ENCODE results near the gene UBE2D1. TPM values are rescaled to one million over a fixed set of nuclear protein-coding genes. Genes with fewer than 3 reads are reported as not detected.
A peak's percentile ranks its signal among the peaks of the same experiment; 100 is the strongest.

The UBE2D1 gene
- total RNA-seq: 10 to 100 TPM in 1 of 2 donors, 1 to 10 TPM in 1; 6.8 to 17.4 TPM

- TF ChIP-seq CTCF (IDR thresholded peaks at IDR 0.05): peak; percentile 27
- H3K36me3 ChIP-seq: no peaks in the 10 kb centered on the region
- no peaks in the 10 kb centered on the region for H3K9me3 ChIP-seq
- peak; percentile 53 for DNase-seq (ENCODE audit: low spot score)
- H3K27ac ChIP-seq: peak within 1 kb of the TSS; percentile 75 to 89
- peak; percentile 85 for ATAC-seq (ENCODE audit: insufficient number of reproducible peaks, low FRiP score, low read depth)
- no peaks in the 10 kb centered on the region for H3K27me3 ChIP-seq (replicated peaks; ENCODE audit: insufficient read depth)
- peaks cover 8 to 18% of the 10 kb centered on the region in 2 donors for H3K4me1 ChIP-seq (ENCODE audit: control insufficient read depth in 1 of 2, low read depth in 2 of 2)
- H3K4me3 ChIP-seq: peak within 1 kb of the TSS; percentile 96
Measured at GRCh38 chr10:58334817-58335305, at the start of gene UBE2D1. UBE2D1 (plus strand) TSS chr10:58335006; CDS start chr10:58335202, 196 bp downstream.

- H3K27ac ChIP-seq: no peak overlapping the region
- peak; percentile 76 for TF ChIP-seq CTCF (IDR thresholded peaks at IDR 0.05)
- ATAC-seq (ENCODE audit: insufficient number of reproducible peaks, low FRiP score, low read depth) (no peak), DNase-seq (ENCODE audit: low spot score) (no peak)
- H3K27me3 ChIP-seq (replicated peaks; ENCODE audit: insufficient read depth): no peaks in the 10 kb centered on the region
- no peaks in the 10 kb centered on the region for H3K4me1 ChIP-seq (ENCODE audit: control insufficient read depth in 1 of 2, low read depth in 2 of 2)
- H3K9me3 ChIP-seq: no peaks in the 10 kb centered on the region
- no peaks in the 10 kb centered on the region for H3K36me3 ChIP-seq
- H3K4me3 ChIP-seq: no peak overlapping the region
Measured at GRCh38 chr10:58291538-58292174, 43.1 kb upstream of the UBE2D1 start.

GRCh38 chr10:58293989-58294388 is 40.8 kb upstream of the UBE2D1 start:
- TF ChIP-seq CTCF (IDR thresholded peaks at IDR 0.05): no peak
- Histone ChIP-seq H3K27me3 (replicated peaks; ENCODE audit: insufficient read depth) (no peaks in the 10 kb centered on the region), H3K4me3 (no peak overlapping the region), H3K27ac (no peak overlapping the region), H3K9me3 (no peaks in the 10 kb centered on the region), H3K36me3 (no peaks in the 10 kb centered on the region), H3K4me1 (ENCODE audit: control insufficient read depth in 1 of 2, low read depth in 2 of 2) (no peaks in the 10 kb centered on the region)
- ATAC-seq (ENCODE audit: insufficient number of reproducible peaks, low FRiP score, low read depth) (no peak), DNase-seq (ENCODE audit: low spot score) (no peak)

- Histone ChIP-seq H3K36me3 (no peaks in the 10 kb centered on the region), H3K4me3 (no peak overlapping the region), H3K4me1 (ENCODE audit: control insufficient read depth in 1 of 2, low read depth in 2 of 2) (no peaks in the 10 kb centered on the region), H3K27me3 (replicated peaks; ENCODE audit: insufficient read depth) (no peaks in the 10 kb centered on the region), H3K27ac (no peak overlapping the region), H3K9me3 (no peaks in the 10 kb centered on the region)
- DNase-seq (ENCODE audit: low spot score): no peak
- ATAC-seq (ENCODE audit: insufficient number of reproducible peaks, low FRiP score, low read depth): peak; percentile 84
- peak; percentile 63 for TF ChIP-seq CTCF (IDR thresholded peaks at IDR 0.05)
Measured at GRCh38 chr10:58299580-58299979, 35.2 kb upstream of the UBE2D1 start.

- no peak overlapping the region for H3K27ac ChIP-seq
- ATAC-seq (ENCODE audit: insufficient number of reproducible peaks, low FRiP score, low read depth) (no peak), DNase-seq (ENCODE audit: low spot score) (no peak)
- TF ChIP-seq CTCF (IDR thresholded peaks at IDR 0.05): no peak
- H3K4me1 ChIP-seq (ENCODE audit: control insufficient read depth in 1 of 2, low read depth in 2 of 2): no peaks in the 10 kb centered on the region
- H3K36me3 ChIP-seq: no peaks in the 10 kb centered on the region
- no peak overlapping the region for H3K4me3 ChIP-seq
- no peaks in the 10 kb centered on the region for H3K9me3 ChIP-seq
- no peaks in the 10 kb centered on the region for H3K27me3 ChIP-seq (replicated peaks; ENCODE audit: insufficient read depth)
Measured at GRCh38 chr10:58300676-58301075, 34.1 kb upstream of the UBE2D1 start.

All from thoracic aorta (tissue), 2 donors.